Breast epithelium (tissue), 3 donors: Measurements from ENCODE around the gene MIOX.

Experiments used
- CTCF ChIP-seq, 3 donors: fragments of 450-650 bp; IDR thresholded peaks; one replicate each; pipeline ENCODE4 v1.5.1; 2016 to 2017; ENCODE audit warnings: antibody characterized with exemption in 3 of 3, mild to moderate bottlenecking in 3 of 3, moderate library complexity in 3 of 3
- POLR2A ChIP-seq: fragments of 450-650 bp; IDR thresholded peaks from one replicate; pipeline ENCODE4 v1.6.1; 2016; ENCODE audit warnings: antibody characterized with exemption, mild to moderate bottlenecking, moderate library complexity
- POLR2AphosphoS5 ChIP-seq, 3 donors: sonication (generic); formaldehyde crosslinking; IDR thresholded peaks; one replicate each; pipeline ENCODE4 v1.6.1; 2017; ENCODE audit warnings: antibody characterized with exemption in 3 of 3

GRCh38 chr22:50443197-50443596 lies 43.5 kb upstream of the MIOX start:
- TF ChIP-seq CTCF (IDR thresholded peaks at IDR 0.05): no peak
- TF ChIP-seq POLR2A: no peak
- TF ChIP-seq POLR2AphosphoS5 (IDR thresholded peaks at IDR 0.05): no peak
